ENCODE measurements around the gene SLC38A3.

The SLC38A3 gene

DNA sequence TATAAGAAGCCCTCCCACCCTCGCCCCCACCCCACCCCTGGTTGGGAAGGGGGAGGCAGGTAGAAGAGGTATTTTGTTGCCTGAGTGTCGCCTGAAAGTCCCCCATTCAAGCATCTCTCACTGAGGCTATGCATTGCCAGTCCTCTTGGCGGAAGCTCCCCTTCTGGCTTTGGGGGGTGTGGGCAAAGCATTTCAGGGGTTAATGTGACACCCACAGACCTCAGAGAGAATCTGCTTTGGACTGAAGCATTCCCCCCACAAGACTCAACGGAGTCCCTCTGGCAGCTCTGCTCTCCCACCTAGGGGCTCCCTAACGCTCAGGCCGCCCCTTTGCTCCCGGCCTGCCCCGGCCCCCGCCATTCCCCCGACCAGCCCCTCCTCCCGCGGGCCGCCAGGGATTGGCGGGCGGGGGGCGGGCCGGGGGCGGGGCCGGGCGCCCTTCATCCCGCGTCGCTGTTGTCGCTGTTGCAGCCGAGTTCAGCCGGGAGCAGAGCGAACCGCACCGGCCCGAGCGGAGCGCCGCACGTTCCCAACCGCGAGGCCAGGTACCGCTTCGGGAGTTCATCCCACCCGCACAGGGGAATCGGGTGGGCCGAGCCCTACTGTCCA, at the start of gene SLC38A3:
SLC38A3 (plus strand) TSS at position 468 of the 609 bp plus-strand sequence. CDS start 8,929 bp downstream, outside the sequence.
- DNase-seq: no peak

- DNase-seq: no peak
Measured at GRCh38 chr3:50155491-50155878, 49.6 kb upstream of the SLC38A3 start.

DNA sequence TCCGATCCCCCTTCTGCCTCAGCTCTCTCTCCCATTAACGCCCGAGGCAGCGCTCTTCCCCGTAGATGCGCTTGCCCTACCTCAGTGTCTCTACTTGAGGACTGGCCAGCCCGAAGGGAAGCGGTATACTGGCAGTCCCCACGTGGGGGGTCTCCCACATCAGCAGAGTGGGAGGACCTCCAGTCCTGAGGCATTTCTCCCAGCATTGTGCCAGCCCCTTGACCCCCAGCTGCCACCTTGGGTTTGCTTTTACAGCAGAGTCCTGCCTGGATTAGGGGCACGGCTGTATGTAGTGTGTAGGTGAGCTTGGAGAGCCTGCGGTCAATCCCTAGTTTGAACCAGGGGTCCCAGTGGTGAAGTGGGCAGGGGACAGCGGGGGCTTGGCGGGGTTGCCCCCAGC, 49.2 kb upstream of the SLC38A3 start:
- DNase-seq: no peak

- no peak for DNase-seq
Measured at GRCh38 chr3:50156549-50157493, 48.2 kb upstream of the SLC38A3 start.

DNA sequence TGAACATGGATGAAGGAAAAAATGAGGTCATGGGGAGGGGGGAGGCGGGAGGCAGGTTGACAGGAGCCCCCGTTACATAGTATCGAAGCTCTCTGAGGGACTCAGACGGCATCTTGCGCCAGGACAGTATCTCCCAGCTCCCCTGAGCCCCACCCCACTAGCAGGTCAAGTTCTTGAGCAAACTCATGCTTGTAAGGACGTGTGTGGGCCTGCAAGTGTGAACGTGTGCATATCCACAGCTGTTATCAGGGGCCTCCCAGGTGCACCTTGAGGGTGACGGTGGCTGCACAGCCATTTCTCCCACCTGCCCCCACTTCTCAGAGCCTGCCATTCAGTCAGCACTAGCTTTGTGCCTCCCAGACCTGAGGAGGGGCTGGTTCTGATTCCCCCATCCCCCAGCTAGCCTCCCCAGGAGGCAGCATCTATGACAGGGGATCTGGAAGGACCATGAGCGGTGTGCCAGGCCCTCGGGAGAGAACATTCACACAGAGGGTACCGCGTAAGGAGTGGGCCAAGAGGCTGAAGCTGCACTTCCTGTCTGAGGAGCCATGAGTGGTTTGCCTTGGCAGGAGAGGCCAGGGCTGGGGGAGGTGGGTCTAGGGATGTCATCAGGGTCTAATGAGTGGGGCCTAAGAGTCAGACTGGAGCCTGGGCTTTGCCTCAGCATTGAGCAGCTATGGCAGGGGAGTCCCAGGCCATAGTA, 47.1 kb upstream of the SLC38A3 start:
- no peak for DNase-seq

DNA sequence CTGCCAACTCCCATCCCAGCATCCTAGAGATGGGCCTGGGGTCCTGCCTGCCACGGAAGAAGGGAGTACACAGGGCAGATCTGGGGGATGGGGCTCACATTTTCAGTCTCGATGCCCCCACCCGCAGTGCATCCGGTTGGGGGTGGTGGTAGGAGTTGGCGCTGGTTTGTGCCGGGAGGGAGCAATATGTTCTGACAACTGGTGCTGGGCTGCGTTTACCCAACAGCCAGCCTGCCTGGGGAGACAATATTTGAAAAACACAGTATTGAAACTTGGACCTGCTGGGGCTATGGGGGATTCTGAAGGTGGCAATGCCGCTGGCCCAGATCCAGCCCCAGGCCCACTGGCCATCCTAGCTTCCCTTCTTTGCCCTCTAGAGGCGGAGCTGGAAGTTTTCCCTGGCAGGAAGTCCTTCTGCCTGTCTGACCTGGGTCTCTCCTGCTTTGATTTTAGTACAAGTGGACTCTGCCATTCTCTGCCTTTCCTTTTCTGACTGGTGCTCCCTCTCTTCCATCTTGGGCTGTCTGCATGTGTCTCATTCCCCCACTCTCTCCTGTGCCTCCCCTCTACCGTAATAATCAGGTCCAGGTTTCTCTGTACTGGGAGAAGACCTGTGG, 46.4 kb upstream of the SLC38A3 start:
- no peak for DNase-seq

DNA sequence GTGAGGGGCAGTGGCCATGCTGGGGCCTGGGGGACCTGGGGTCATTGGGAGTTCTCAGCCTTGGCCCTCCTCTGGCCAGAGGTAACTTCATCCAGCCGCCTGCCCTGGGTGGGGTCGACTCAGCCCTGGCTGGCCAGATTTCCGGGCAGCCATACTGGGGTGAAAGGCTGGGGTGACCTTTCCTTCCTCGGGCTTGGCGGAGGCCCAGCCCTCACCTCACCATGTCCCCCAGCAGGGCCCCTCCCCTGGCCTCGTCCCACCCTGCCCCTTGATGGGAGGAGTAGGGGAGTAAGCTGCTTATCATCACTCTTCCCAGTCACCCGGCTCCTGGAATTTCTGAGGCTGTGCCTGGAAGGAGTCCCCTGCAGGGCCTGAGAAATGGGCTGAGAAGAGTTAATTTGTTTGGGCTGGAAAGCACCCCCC, 44.5 kb upstream of the SLC38A3 start:
- no peak for DNase-seq

DNA sequence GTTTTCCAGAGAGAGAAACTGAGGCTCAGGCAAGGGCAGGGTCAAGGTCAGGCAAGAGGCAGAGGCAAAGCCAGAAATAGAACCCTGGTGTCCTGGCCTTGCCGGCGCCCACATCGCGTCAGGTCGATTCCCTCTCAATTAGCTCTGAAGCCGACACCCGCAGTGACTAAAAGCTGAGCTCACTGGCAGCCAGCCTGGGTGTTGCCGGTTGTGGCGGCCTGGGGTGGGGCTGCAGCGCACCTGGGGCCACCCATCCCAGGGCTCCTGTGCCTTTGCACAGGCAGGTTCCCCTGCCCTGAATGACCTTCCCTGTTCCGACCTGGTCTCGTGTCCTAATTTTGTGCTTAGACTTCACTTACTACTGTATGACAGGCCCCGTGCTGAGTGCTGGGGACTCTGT, 43.8 kb upstream of the SLC38A3 start:
- DNase-seq: no peak

DNA sequence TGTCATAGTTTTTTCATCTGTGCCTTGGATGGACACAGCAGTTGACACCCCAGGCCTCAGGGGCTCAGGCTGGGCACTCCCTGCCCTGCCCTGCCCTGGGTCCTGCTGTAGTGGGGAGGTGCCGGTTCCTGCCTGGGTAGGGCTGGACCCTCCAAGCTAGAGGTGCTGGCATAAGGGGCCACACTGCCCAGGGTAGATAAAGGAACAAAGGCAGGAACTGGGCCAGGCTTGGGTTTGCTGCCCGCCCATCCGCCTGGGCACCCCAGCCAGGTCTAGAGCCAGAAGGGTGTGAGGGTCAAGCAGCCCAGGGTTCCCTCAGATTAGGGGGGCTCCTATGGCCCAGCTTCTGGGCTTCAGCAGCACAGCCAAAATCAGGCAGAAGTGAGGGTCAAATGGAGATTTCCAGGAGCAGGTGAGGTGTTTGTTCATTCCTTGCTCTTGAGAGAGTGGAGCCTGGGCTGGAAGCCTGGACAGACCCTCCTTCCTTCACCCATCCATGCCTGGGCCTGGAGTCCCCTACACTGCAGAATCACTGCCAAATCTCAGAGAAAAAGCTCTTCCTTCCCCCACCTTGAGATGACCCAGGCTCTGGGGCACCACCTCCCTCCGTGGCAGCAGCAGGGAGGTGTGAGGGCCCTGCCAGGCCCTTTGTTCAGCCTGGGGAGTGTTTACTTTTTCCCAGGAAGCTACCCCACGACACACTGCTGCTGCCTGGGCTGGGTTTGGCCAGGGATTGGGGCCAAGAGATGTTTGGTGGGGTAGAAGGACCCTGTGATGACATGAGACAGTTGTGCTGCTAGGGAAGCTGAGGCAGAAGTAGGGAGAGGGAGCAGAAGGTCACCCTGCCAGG, 42.8 kb upstream of the SLC38A3 start:
- no peak for DNase-seq

DNA sequence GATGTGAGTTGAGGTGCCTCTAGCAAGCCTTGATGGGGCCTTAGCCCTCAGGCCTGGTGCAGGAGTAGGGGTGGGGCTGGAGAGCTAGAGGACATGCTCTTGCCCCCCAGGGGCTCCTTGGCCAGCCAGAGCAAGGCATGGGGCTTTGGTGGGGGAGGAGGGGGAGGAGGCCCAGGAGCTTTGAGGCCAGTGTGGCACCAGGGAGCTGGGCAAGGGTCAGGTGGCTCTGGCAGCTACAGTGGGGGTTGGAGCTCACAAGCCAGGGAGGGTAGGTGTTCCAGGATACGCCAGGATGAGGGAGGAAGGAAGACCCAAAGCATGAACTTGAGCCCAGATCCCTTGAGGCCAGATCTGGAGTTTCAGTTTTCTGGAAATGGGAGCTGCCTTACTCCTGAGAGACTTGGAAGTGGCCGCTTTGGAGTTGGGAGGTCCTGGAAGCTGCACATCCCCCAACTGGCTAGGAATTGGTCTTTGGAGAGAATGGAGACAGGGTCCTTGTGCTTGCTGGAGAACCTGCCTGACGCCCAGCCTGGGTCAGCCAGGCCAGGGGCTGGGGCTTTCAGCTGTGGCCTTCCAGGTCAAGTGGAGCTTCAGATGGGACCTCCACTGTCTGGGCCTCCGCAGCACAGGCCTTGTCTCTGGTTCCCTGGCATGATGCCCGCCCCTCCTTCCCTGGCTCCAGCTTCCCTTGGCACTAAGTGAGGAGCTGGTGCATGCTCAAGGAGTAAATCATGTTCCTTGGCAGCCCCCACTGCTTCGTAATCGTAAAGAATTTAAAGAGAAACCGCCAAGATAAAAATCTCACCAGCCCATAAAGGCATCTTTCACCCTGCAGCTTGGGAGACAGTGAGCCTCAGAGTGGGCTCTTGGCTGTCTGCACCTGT, 41.3 kb upstream of the SLC38A3 start:
- no peak for DNase-seq

DNA sequence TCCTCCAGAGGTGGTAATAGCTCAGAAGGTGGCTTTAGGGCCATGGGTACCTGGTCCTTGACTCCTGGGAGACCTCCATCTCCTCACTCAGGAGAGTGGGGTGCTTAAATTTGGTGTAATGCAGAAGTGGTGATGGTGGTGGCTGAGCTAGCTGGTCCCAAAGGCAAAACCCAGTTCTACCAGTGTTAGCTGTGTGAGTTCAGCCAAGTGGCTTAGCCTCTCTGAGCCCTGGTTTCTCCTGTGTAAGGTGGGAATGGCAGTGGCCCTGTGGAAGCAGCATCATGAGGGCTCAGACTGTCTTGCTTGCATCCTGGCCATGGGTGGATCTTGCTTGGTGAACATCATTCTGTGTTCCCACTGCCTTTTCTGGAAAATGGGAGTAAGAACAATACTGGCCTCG, 40.6 kb upstream of the SLC38A3 start:
- DNase-seq: no peak

DNA sequence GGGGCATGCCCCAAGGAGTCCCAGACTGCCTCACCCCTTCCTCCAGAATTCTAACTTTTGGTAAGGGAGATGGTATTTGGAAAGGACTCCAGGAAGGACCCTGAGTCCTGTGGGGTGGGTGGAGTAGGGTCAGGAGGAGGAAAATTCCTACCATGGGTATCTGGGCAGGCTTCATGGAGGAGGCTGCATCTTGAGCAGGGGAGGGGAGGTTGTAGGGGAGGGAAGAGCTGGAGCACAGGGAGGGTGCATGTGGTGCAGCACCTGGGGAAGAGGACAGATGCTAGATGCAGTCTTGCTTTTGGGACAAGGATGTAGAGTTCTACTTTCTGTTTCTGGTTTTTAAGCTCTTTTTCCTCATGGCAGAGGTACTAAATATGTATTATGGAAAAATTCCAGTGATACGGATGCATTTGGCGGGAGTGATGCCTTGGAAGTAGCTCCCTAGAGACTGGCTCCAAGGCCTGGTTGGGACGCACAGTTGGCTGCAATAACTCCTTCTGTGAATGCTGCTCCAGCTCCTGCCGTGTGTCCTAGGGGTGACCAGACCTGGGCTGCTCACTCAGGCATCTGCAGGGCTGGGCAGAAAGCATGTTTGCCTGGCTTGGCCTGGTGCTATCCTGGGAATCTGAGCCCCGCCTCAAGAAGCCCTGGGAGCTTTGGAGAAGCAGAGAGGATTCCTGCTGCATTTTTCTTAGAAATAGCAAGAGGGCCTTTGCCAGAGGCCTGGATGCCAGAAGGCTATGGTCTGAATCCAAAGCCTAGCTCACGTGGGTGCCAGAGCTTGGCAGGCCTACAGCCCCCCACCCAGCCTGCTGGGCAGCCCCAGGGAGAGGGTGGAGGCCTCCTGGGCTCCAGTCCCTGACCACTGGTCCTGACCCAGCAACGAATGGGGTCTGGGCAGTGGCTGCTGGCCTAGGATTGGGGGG, 39.8 kb upstream of the SLC38A3 start:
- DNase-seq: no peak

- DNase-seq: no peak
Measured at GRCh38 chr3:50165910-50166538, 39.0 kb upstream of the SLC38A3 start.

GRCh38 chr3:50166620-50167019, 38.5 kb upstream of the SLC38A3 start:
- no peak for DNase-seq

DNA sequence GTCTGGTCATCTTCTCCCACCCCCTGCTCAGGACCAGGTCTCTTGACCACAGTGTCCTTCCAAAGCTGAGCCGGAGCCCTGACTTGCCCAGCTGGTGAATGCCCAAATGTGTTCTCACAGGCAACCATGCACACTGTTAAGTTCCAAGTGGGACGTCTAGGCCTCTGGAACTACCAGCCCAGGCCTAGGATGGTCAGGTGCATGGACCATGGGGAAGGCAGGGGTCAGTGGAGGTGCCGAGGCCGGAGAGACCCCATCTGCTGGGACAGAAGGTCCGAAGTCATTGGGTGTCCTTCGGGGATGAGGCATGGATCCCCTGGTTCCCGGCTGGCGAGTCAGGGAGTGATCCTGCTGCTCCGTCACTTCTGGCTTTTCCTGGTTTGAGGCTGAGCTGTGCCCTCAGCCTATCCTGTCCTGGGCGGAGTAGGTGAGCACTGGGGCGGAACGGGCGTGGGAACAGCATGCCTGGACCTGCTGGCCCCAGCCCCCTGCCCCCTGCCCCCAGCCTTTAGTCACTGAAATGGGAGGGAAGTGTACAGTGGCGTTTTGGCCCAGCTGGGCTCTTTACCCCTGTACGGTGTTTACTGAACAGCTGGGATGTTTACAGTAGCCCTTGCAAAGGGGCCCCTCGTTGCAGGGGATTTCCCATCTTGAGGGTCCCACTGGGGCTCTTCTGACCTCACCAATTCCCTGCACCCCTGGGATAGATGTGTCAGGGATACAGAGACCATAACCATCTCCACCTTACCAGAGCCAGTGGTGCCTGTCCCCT, 37.8 kb upstream of the SLC38A3 start:
- no peak for DNase-seq

- no peak for DNase-seq
Measured at GRCh38 chr3:50167841-50168209, 37.2 kb upstream of the SLC38A3 start.

DNA sequence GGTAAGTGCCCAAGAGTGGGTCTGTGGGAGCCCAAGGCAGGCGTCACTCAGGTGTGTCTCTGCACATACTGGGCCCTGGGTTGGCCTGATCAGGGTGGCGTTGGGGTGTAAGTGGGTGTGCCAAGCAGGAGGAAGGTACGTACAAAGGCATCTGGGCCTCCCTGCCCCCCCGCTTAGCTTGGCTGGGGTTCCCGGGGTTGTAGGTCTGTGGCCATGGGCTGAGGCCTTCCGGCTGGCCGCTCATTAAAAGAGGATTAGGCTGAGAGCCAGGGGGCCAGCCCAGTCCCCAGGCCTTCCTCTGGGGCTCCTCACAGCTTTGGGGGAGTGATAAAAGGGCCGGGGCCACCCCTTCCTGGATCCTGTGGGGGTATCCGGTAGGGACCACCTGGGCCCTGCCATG, 36.7 kb upstream of the SLC38A3 start:
- DNase-seq: no peak

GRCh38 chr3:50168791-50169190, 36.3 kb upstream of the SLC38A3 start:
- DNase-seq: no peak
